ENCODE results near the gene TRIM66.

- TF ChIP-seq CTCF (IDR thresholded peaks at IDR 0.05; ENCODE audit: low read depth, low read length, missing input control) (no peak), ATF3 (IDR thresholded peaks at IDR 0.05) (no peak), TAF1 (conservative IDR thresholded peaks at IDR 0.05) (no peak)
These were observed 40.1 kb downstream of the TRIM66 start for GRCh38 chr11:8642196-8642841.

All from liver (tissue), 3 donors.